HG02943 (cell line): ENCODE data around the gene IFT88.

Experiments
- ATAC-seq: cut with Tn5 transposase; IDR thresholded peaks from one replicate; pipeline ENCODE4 v1.9.1; 2021; ENCODE audit warnings: mild to moderate bottlenecking, low read depth, moderate library complexity; ENCODE audit not compliant: unreplicated experiment

The IFT88 gene

DNA sequence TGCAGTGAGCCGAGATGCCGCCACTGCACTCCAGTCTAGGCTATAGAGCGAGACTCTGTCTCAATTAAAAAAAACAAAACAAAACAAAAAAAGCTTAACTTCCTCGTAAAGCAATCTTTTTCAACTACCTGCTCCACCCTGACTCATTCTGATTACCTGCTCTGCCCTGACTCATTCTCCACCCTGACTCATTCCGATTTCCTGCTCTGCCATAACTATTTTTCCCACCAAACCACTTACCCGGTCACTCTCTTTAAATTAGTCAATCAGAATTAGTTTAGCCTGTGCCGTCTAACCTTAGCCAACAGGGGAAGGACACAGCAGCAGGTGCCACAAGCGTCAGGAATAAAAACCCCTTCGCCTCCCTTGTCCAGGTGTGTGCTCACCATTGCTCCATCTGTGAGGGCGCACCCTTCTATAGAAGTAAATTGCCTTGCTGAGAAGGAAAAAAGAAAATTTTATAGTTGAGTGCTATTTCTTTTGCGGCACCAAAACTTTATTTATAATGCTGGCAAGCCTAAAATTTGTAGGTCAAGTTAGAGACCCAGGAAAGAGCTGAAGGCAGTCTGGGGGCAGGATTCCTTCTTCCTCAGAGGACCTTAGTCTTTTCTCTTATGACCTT lies 1.7 kb upstream of the IFT88 start:
- ATAC-seq = no peak

GRCh38 chr13:20566468-20566897 lies 474 bp upstream of the IFT88 start:
- peak; percentile 12 for ATAC-seq

DNA sequence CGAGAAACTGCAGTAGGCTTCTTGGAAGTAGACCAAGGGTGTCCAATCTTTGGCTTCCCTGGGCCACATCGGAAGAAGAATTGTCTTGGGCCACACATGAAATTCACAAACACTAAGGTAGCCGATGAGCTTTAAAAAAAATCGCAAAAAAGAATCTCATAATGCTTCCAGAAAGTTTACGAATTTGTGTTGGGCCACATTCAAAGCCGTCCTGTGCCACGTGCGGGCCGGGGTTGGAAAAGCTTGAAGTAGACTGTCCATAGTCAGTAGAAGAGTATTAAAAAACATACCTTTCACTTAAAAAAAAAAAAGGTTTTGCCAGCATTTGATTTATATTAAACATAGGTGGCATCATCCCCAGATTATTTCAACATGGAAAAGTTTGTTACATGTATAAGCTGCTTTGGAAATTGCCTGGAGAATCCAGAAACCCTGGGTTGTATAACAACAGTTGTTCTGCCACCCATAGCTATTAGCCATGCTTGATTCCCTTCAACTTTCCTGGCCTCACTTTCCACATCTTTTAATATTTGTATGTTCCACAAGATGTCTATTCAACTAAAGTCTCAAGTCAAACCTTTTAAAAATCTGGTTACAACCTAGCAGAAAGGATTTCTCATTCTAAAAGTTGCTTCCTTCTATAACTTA lies 1.0 kb downstream of the IFT88 start:
- no peak for ATAC-seq

DNA sequence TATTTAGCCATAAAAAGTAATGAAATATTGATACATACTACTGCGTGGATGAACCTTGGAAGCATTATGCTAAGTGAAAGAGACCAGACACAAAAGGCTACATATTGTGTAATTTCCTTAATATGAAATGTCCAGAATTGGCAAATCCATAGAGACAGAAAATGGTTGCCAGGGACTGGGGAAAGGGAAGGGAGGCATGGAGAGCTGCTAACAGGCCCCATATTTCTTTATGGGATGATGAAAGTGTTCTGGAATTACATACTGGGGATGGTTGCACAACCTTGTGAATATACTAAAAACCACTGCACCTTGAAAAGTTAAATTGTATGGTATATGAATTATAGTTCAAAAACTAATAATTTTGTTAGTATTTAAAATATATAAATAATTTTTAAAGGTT lies 3.6 kb downstream of the IFT88 start:
- ATAC-seq = no peak

- ATAC-seq = no peak
Measured at GRCh38 chr13:20571676-20572075, 4.7 kb downstream of the IFT88 start.

DNA sequence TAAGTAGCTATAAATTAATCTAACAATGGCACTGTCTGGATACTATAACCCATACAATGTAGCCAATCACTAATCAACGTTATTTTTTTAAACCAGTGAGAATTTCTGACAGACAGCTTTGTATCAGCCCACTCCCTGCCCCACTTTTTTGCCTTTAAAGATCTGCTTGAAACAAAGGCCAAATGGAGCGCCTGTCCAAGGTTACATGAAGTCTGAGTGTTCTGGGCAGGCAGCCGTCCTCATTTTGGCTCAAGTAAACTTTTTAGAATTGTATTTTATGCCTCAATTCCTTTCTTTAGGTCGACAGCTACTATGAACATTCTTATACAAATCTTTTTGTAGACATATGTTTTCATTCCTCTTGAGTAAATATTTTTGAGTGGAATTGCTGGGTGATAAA lies 6.2 kb downstream of the IFT88 start:
- ATAC-seq = no peak

DNA sequence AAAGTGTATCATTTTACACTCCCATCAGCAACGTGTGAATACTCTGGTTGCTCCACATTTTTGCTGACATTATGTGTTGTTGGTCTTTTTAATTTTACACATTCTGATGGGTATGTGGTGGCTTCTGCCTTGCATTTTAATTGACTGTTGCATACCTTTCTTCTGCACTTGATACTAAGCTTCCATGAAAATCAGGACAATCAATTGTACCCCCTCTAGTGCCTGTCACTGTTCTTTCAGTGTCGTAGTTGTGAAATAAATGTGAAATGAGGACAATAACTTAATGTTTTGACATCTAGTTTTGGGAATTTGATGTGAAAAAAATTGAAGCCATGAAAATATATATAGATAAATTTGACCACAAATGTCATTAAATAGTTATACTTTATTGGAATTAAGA lies 6.7 kb downstream of the IFT88 start:
- no peak for ATAC-seq

DNA sequence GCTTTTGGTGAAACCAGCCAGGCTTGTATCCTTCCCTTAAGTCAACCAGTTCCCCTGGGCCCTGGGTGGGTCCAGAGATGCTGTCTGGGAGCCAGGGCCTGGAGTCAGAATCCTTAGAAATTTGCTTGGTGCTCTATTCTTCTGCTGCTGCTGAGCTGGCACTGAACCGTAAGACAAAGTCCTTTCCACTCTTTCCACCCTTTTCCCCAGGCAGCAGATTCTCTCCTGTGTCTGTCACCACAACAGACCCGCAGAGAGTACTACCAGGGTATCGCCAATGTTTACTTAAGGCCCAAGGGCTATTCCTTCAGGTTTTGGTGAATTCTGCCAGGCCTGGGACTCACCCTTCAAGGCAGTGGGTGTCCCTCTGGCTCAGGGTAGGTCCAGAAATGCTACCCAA lies 12.2 kb downstream of the IFT88 start:
- ATAC-seq = no peak

DNA sequence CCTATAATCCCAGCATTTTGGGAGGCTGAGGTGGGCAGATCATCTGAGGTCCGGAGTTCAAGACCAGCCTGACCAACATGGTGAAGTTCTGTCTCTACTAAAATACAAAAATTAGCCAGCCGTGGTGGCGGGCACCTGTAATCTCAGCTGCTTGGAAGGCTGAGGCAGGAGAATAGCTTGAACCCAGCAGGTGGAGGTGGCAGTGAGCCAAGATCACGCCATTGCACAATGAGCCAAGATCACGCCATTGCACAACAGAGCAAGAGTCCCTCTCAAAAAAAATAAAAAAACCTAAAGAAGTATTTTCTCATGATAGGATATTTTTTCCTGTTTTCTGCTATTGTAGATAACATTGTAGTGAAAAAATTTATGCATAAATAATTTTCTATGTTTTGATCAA lies 13.3 kb downstream of the IFT88 start:
- ATAC-seq = no peak

DNA sequence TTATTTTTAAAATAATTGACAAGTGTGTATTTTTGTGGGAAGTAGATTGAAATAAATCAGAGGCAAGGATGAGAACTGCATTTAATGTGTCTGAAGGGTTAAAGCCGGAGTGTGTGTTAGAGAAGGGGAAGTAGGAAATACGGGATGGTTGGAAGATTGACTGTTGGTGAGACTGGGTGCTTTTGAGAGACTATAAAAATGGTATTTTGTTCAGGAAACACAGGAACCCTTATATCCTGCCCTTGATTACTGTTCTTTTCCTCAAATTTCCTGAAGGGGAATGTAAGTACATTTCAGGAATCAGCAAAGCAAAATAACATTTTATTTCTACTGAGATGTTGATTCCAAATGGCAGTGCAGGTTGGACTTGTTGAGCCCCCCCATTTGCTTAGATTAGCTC lies 15.1 kb downstream of the IFT88 start:
- no peak for ATAC-seq

GRCh38 chr13:20583803-20584293 lies 16.9 kb downstream of the IFT88 start:
- no peak for ATAC-seq

DNA sequence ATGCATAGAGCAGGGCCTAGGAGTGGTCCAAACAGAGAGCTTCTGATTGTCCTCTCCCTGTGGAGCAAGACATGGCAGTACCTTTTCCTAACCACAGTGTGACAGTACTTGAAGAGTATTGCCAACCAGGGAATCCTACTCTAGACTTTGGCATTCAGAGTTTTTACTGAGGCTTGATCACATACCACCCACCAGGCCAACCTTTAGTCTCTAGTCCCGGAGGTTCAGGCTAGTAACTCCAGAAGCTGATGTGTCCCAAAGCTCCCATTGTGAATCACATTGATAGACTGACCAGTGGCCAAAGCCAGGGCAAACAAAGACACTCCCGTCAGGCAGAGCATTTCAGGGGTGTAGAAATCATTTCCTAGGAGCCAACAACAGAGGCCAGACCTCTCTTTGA lies 18.4 kb downstream of the IFT88 start:
- ATAC-seq = no peak

DNA sequence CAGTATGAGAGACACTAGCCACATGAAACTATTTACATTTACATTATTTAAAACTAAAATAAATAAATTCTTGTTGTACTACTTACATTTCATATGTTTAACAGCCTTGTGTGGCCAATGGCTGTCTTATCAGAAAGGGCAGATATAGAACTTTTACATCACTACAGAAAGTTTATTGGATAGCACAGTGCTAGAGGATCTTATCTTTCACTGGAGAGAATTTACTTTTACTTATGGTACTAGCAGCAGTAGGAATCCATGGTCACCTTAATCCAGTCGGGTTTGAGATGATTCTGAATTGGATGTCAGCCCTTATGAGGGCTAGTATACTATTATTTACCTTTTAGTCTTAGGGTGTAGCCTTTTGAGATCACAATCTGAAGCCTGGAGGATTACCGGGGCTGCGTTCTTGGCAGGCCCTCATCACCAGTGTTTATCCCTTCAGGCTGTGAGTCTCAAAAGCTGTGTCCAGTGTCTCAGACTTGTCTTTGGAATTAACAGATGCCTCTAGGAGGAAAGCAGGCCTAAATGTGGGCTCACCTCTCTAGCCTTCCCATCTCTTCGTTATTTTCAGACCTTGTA lies 21.7 kb downstream of the IFT88 start:
- no peak for ATAC-seq

DNA sequence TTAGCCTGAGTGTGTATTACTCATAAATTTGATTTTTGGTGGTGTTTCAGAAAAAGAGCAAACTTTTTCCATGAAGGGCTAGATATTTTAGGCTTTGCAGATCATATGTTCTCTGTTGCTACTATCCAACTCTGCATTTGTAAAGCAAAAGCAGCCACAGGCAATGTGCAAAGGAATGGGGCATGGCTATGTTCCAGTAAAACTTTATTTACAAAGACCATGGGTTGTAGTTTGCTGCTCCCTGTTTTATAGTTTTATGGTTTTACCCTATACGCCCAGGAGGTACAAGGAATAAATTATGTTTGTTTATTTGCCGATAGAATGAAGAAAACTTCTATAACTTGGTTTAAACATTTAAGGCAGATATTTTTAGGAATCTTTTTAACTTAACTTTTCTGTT lies 23.6 kb downstream of the IFT88 start:
- ATAC-seq = no peak

- no peak for ATAC-seq
Measured at GRCh38 chr13:20592606-20593005, 25.6 kb downstream of the IFT88 start.

DNA sequence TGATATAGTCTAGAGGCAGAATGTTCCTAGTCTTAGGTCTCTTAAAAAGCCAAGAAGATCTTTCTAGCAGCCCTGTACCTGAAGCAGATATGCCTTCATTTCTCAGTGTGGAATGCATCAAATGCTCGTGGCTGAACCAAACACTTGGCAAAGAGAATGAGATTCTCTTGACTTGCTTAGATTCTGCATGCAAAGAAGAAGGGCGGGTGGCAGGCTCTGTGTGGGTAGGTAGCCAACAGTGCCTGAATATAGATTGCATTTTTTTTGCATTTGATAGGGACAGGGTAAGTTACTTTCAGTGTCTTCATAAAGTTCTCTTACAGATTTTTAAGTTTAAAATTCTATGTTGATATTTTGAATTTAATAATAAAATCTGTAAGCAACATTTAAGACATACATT lies 27.3 kb downstream of the IFT88 start:
- ATAC-seq = no peak

DNA sequence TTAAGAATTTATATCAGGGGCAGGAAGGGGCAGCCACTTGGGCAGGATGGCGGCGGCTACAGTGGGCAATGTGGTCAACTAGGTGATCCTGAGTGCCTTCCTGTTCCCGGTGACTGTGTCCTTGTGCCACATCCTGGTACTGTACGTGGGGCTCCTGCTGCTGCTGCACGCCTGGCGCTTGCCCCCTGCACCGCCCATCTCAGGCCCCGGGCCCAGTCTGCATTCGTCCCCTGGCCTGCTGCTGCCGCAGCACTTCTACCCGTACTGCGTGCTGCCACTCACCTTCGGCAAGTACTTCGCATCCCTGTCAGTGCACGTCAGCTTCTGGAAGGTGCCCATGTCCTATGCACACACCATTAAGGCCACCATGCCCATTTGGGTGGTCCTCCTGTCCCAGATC lies 40.1 kb downstream of the IFT88 start:
- ATAC-seq = no peak

- no peak for ATAC-seq
Measured at GRCh38 chr13:20608438-20609020, 41.6 kb downstream of the IFT88 start.

GRCh38 chr13:20609145-20609544 lies 42.2 kb downstream of the IFT88 start:
- no peak for ATAC-seq

DNA sequence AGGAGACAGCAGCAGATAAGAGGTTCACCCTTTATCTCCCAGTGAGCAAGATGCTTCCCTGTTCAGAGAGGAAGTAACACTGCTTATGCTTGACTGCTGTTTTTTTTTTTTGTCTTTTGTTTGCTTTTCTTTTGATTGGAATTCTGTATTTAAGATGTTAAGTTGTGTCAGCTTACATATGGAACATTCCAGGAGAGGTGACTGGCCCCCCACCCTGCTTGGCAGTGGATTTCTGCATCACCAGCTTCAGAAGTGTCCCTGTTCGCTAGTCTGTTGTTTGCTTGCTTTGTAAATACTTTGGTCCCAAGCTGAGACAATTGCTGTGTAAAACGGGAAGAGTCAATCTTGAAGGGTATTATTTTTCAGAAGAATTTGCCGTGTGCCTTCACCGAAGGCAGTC lies 43.0 kb downstream of the IFT88 start:
- ATAC-seq = no peak

DNA sequence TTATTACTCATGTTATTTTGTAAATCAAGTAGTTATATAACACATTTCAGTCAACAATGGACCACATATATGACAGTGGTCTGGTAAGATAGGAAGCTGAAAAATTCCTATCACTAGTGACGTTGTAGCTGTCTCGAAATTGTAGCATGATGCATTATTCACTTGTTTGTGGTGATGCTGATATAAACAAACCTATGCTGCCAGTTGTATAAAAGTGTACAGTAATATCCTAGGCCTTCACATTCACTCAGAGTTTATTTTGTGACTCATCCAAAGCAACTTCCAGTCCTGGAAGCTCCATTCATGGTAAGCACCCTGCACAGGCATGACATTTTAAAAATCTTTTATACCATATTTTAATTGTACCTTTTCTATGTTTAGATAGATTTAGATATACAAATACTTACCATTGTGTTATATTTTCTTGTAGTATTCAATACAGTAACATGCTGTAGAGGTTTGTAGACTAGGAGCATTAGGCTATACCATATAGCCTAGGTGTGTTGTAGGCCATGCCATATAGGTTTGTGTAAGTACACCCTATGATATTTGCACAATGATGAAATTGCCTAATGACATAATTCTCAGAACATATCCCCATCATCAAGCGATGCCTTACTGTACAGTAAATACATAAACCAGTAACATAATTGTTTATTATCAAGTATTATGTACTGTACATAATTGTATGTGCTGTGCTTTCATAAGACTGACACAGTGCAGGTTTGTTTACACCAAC lies 49.3 kb downstream of the IFT88 start:
- no peak for ATAC-seq
